ENCODE data around the gene WNT3.

The WNT3 gene

DNA sequence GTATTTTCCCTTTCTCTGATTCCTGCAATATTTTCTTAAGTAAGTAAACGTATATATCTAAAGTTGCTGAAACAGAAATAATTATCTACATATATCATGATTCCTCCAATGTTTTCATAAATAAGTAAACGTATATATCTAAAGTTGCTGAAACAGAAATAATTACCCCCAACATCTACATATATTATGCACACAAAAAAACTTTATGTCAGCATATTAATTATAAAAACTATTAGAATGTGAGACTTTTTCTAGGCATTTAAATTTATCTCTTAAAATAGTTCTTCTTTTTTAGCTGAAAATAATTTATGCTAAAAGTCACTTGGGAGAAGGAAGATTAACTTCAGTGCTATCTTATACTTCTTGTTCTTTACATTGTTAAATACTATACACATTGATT lies 88.5 kb downstream of the WNT3 start:
- H3K4me1 ChIP-seq (ENCODE audit: control insufficient read depth, insufficient read depth, low read length): peaks cover 19% of the 10 kb centered on the region

DNA sequence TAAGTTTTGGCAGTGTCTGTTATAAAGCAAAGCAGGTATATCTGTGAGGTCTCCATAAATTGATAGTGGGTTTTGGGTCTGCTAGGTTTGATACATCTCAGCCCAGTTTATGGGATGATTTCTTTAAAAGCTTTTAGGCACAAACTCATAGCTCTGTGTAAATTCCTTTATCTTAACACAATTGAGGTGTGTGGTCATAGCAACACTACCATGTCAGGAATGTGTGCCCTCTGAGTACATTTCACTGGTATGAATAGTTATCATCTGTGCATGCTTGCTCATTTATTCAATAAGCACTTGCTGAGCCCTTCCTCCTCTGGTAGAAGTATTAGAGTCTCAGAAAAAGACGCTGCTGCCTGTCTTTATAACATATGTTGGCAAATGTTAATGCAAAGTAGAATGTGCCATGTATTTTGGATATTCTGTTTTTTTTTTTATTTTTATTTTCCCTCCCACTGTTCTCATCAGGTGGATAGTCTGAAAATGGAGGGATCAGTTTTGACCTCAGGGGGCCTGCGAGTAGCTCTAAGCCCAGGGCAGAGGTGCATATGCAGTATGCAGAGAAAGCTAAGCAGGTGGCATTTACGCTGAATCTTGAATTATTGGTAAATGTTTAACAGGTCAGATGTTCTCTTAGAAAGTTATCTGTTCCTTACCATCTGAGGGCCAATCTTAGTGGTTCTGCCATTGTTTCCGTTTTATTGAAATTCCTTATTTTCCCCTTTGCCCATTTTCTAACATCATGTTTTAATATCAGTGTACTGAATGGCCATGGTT lies 90.7 kb downstream of the WNT3 start:
- H3K4me3 ChIP-seq (ENCODE audit: low read depth, low read length): no peak overlapping the region
- H3K27me3 ChIP-seq (ENCODE audit: control insufficient read depth, insufficient read depth, low read length): no peaks in the 10 kb centered on the region
- H3K4me1 ChIP-seq (ENCODE audit: control insufficient read depth, insufficient read depth, low read length): peaks cover 11% of the 10 kb centered on the region
- H3K9ac ChIP-seq (ENCODE audit: low read length): no peak overlapping the region
- H3K9me3 ChIP-seq (ENCODE audit: control insufficient read depth, insufficient read depth, low read depth, low read length): no peaks in the 10 kb centered on the region
- no peaks in the 10 kb centered on the region for H3K36me3 ChIP-seq (ENCODE audit: control insufficient read depth, insufficient read depth, low read length)
- no peak overlapping the region for H3K27ac ChIP-seq (ENCODE audit: low read depth, low read length)

More for the DNA sequence above, 88.5 kb downstream of the WNT3 start:
- H3K9me3 ChIP-seq (ENCODE audit: control insufficient read depth, insufficient read depth, low read depth, low read length): no peaks in the 10 kb centered on the region
- no peaks in the 10 kb centered on the region for H3K27me3 ChIP-seq (ENCODE audit: control insufficient read depth, insufficient read depth, low read length)
- H3K36me3 ChIP-seq (ENCODE audit: control insufficient read depth, insufficient read depth, low read length): no peaks in the 10 kb centered on the region
- no peak overlapping the region for H3K9ac ChIP-seq (ENCODE audit: low read length)
- H3K4me3 ChIP-seq (ENCODE audit: low read depth, low read length): no peak overlapping the region
- H3K27ac ChIP-seq (ENCODE audit: low read depth, low read length): no peak overlapping the region

DNA sequence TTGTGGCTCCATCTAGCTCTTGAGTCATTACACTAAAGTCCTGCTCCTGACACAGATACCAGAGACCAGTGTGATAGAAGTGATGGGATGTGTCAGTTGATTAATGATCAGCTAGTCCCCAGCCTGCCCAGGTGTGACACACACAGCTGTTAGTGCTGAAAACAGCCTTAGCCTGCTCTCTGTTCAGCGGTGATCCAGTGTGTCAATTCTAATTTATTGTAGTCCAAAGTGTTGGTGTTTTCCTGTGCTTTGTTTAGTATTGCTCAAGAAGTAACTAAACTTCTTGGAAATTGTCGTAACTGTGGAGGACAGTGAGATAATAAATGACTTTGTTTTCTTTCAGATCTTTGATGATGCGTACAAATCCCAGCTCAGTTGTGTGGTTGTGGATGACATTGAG lies 92.3 kb downstream of the WNT3 start:
- Histone ChIP-seq H3K4me1 (ENCODE audit: control insufficient read depth, insufficient read depth, low read length) (no peaks in the 10 kb centered on the region), H3K9ac (ENCODE audit: low read length) (no peak overlapping the region), H3K27me3 (ENCODE audit: control insufficient read depth, insufficient read depth, low read length) (no peaks in the 10 kb centered on the region), H3K36me3 (ENCODE audit: control insufficient read depth, insufficient read depth, low read length) (no peaks in the 10 kb centered on the region), H3K4me3 (ENCODE audit: low read depth, low read length) (no peak overlapping the region), H3K27ac (ENCODE audit: low read depth, low read length) (no peak overlapping the region), H3K9me3 (ENCODE audit: control insufficient read depth, insufficient read depth, low read depth, low read length) (no peaks in the 10 kb centered on the region)

DNA sequence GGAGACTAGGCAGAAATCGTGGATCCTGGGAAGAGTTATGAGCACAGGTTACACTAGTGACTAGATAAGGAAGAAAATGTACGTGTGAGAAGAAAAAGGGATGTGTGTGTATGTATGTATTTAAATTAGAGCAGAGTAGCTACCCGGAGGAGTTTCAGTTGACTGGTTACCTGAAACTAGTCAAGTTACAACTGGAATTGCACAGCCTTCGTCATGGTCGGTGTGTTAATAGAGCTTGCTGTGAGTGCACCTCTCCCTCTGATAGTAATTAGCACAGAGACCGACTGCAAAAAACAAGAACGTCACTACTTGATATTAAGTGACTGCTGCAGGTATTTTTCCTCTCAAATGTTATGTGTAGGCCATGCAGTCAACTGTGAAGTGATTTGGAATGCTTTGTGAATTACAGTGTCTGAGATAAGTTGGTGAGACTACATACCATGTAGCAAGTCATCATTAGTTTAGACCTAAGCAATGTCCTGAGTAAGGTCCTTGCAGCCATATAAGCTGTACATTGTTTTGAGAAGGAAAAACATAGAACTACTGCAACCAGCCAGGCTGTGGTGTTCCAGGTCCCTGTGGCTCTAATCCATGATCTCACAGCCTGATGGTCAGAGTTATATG lies 95.7 kb downstream of the WNT3 start:
- Histone ChIP-seq H3K9me3 (ENCODE audit: control insufficient read depth, insufficient read depth, low read depth, low read length) (no peaks in the 10 kb centered on the region), H3K27me3 (ENCODE audit: control insufficient read depth, insufficient read depth, low read length) (no peaks in the 10 kb centered on the region), H3K4me1 (ENCODE audit: control insufficient read depth, insufficient read depth, low read length) (no peaks in the 10 kb centered on the region), H3K36me3 (ENCODE audit: control insufficient read depth, insufficient read depth, low read length) (no peaks in the 10 kb centered on the region), H3K9ac (ENCODE audit: low read length) (no peak overlapping the region), H3K27ac (ENCODE audit: low read depth, low read length) (no peak overlapping the region), H3K4me3 (ENCODE audit: low read depth, low read length) (no peak overlapping the region)

DNA sequence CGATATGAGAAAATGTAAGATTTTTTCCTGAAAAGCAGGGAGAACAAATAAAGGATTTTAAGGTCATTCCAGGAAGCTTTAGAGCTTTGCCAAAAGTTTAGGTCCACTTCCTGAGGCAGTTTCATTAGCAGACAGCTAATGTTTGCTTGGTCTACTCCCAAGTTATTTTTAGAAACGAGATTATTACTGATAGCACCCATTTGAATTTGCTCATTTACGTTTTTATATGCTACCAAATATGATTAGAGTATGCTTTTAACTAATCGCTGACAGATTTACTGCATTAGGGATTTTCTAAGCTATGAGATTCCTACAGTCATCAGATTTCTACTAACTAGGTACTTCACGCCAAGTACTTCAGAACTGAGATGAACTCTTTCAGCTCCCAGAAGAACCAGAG lies 98.1 kb downstream of the WNT3 start:
- Histone ChIP-seq H3K27me3 (ENCODE audit: control insufficient read depth, insufficient read depth, low read length) (no peaks in the 10 kb centered on the region), H3K4me1 (ENCODE audit: control insufficient read depth, insufficient read depth, low read length) (no peaks in the 10 kb centered on the region), H3K9ac (ENCODE audit: low read length) (no peak overlapping the region), H3K36me3 (ENCODE audit: control insufficient read depth, insufficient read depth, low read length) (peaks cover 4% of the 10 kb centered on the region; the same call in 1 of the 2 replicates), H3K4me3 (ENCODE audit: low read depth, low read length) (no peak overlapping the region), H3K27ac (ENCODE audit: low read depth, low read length) (no peak overlapping the region), H3K9me3 (ENCODE audit: control insufficient read depth, insufficient read depth, low read depth, low read length) (no peaks in the 10 kb centered on the region)

DNA sequence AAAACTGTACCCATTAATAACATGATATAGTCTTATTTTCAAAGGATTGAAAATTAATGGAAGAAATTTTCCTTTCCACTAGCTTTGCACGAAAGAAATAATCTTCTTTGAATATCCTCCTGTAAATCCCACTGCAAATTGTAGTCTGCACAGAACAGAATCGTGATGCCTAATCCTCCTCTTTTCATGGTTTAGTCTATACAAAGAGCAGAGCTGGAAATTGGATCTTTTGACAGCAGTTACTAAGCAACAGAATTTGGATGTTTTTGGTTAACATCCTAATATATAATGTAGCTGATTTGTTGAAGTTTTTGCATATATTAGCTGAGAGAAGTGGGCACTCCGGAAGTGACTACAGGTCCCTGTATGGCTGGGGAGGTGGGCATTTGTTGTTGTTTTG lies 98.6 kb downstream of the WNT3 start:
- Histone ChIP-seq H3K4me3 (ENCODE audit: low read depth, low read length) (no peak overlapping the region), H3K4me1 (ENCODE audit: control insufficient read depth, insufficient read depth, low read length) (no peaks in the 10 kb centered on the region), H3K27me3 (ENCODE audit: control insufficient read depth, insufficient read depth, low read length) (no peaks in the 10 kb centered on the region), H3K9me3 (ENCODE audit: control insufficient read depth, insufficient read depth, low read depth, low read length) (no peaks in the 10 kb centered on the region), H3K27ac (ENCODE audit: low read depth, low read length) (no peak overlapping the region), H3K9ac (ENCODE audit: low read length) (no peak overlapping the region), H3K36me3 (ENCODE audit: control insufficient read depth, insufficient read depth, low read length) (peaks cover 4% of the 10 kb centered on the region; the same call in 1 of the 2 replicates)

DNA sequence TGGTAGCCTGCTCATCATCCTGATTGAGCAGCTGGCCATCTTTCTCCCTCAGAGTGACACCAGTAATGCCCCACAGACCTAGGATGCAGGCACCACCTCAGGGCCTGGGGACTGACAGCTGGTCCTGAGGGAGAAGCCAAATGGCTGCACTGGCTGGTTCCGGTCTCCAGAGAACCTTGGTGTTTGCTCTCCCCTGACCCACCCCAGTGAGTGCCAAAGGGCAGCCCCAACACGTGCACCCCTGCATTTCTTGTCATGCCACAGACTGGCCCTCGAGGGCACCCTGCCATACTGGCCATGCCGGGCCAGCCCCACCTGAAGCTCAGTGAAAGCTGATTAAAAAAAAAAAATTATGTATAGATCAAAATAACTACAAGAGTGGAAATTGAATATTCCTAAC lies 100.5 kb downstream of the WNT3 start:
- no peak overlapping the region for H3K9ac ChIP-seq (ENCODE audit: low read length)
- H3K27ac ChIP-seq (ENCODE audit: low read depth, low read length): no peak overlapping the region
- no peak overlapping the region for H3K4me3 ChIP-seq (ENCODE audit: low read depth, low read length)
- H3K36me3 ChIP-seq (ENCODE audit: control insufficient read depth, insufficient read depth, low read length): peaks cover 4% of the 10 kb centered on the region; the same call in 1 of the 2 replicates
- 0 out of 2 replicates have a peak, but pooled peaks cover 5% of the 10 kb centered on the region for H3K4me1 ChIP-seq (ENCODE audit: control insufficient read depth, insufficient read depth, low read length)
- H3K9me3 ChIP-seq (ENCODE audit: control insufficient read depth, insufficient read depth, low read depth, low read length): no peaks in the 10 kb centered on the region
- no peaks in the 10 kb centered on the region for H3K27me3 ChIP-seq (ENCODE audit: control insufficient read depth, insufficient read depth, low read length)
